ENCODE results near the gene NCAPH2.

The NCAPH2 gene

DNA sequence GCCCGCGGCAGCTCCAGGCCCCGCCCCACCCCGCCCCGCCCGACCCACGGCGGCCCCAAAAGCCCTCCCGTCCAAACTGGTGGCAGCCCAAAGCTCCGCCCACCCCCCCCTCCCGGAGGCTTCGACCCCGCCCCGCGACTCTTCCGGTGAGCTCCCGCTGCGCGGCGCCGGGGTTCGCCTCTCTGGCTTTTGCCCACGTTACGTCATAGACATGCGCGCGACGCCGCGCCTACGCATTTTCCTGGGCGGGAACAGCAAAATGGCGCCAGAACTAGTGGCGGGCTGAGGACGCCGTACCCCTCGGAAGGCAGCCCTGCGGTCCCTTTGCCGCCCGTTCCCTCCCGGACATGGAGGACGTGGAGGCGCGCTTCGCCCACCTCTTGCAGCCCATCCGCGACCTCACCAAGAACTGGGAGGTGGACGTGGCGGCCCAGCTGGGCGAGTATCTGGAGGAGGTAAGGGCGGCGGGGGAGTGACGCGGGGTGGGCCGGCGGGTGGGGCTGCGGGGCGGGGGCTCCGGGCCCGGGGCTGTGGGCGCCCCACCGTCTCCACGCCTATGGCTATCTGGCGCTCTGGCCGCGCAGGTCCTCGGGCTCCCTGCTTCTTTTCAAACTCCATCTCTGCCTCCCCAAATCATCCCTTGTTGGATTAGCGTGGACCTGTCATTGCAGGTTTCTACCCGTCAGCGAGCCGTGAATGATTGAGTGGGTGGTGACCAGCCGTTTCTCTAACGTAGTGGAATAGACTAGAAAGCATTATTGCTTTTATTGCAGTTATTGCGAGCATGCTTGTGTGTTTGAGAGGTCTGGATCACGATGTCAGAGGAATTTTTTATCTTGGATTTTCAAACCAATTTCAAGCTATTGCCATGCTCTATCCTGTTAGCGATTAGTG, at the start of gene NCAPH2:
Gene NCAPH2, plus strand, starts transcription at position 234 of the 894 bp plus-strand sequence. Its CDS starts 114 bp downstream, at position 348.
- DNase-seq: peak in 2 of 3 donors; percentile 99 to 100

DNA sequence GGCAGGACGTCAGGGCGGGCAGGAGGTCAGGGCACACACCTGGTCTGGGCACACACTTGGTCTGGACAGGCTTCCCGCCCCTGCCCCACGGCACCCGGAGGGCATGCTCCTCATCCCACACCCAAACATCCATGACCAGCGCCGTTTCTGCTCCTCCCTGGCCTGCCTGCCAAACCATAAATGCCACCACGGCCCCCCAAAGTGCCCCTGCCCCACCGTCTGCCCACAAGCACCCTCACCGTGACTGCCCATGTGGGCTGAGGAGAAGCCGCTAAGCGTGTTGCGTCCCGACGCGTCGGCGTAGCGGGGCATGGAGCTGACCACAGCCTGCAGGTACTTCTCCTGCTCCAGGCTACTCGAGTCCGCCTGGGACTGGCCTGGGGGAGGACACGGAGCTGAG, 49.0 kb upstream of the NCAPH2 start:
- no peak for DNase-seq

DNA sequence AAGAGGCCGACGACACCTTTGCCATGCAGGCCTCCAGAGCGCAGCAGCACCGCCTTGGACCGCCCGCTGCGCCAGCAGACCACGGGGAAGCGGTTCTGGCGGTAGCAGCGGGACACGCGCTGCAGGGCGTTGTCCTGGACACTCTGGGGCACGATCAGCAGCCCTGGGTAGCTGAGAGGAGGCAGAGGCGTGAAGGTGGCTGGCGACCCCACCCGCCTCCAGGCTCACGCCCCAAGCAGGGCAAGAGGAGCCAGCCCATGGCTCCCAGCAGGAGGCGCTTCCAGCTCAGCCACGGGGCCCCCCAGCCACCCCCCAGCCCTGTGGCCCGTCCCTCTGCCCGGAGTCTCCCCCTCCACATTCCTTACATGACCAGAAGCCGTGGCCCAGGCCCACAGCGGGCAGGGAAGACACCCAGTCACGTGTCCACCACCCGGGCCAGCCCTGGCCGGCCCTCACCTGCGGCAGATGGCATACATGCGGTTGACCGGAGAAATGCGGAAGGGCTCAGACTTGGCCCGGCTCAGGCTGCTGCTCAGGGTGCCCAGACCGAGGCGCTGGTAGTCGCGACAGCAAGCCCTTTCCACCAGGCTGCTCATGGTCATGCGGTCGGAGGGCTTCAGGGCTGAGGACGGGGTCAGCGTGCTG, 48.4 kb upstream of the NCAPH2 start:
- DNase-seq: no peak

DNA sequence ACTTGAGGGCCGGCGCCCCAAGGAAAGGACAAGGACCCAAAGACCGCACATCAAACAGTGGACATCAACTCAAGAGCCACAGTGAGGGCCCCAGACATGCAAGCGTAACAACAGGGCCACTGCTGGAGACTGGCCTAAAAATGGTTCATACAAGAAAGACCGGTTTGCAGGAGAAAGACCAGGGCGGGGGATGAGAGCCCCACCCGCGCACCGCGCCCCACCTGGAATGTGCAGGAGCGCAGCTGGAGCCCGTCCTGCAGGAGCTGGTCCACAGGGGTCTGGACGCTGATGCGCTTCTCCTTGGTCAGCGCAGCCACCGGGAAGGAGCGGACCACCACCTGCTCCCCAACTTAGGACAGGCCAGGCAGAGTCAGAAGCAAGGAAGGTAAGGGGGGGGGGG, 47.1 kb upstream of the NCAPH2 start:
- DNase-seq: no peak

DNA sequence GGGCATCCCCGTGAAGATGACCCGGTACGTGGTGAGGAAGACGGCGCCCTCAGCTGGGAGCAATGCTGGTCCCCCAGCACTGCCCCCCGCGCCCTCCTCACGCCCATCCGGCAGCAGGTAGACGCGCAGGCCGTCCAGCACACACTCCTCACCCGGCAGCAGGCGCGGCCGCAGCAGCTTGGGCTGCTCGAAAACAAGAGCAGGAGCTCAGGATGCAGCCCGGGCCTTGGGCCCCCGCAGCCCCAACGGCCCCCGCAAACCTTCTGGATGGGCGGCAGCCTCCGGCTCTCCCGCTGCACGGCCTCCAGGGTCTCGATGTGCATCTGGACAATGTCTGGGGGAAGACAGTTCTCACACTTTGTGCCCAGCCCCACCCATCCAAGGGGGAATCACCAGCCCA, 46.5 kb upstream of the NCAPH2 start:
- no peak for DNase-seq

DNA sequence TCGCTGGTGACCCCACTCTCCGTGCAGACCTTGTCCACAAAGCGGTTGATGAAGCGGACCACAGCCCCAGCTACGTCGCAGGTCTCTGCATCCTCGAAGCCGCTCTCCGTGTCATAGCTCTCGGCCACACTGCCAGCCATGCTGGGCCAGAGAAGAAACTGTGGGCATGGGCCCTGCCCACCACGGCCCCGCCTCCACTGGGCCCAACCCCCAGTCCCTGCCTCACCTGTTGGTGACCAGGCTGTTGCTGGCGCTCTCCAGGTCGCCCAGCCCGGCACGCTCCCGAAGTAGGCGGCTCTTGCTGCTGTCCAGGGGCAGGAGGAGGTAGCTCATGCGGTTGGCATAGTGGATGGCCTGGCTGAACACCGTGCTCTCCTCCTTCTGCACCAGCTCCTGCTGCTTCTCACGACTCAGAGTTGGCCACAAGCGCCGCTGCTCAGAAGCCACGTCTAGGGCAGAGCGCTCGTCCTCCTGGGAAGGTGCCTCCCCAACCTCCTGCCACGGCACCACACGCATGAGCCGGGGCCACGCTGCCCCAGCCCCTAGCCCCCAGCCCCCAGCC, 46.0 kb upstream of the NCAPH2 start:
- DNase-seq: no peak

DNA sequence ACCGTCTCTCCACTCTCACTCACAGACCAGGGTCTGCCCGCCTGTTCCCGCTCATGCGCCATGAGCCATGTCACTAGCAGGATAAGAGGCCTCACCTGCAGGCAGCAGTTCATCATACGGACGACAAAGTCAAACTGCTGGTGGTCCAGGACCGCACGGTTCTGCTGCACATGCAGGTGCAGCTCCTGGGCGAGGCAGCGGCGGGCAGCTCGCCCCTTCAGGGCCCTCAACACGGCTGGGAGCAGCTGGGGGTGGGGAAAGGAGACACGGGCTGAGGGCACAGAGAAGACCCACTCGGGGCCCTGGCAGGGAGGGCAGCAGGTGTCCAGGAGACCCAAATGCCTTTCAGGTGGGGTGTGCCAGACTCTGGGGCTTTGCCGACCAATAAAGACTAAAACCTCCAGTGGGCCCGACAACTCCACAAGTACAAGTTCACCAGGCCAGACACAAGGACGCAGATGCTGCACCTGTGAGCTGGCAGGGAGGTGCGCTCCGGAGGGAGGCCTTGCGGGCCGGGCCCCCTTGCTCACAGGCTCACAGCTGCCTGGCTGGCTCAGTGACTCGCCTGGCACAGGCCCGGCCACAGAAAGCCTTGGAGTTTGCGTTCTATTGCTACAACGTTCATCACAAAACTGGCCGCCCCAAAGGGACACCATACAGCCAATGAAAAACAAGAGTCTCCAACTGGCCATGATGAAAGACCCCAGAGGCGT, 44.7 kb upstream of the NCAPH2 start:
- no peak for DNase-seq

DNA sequence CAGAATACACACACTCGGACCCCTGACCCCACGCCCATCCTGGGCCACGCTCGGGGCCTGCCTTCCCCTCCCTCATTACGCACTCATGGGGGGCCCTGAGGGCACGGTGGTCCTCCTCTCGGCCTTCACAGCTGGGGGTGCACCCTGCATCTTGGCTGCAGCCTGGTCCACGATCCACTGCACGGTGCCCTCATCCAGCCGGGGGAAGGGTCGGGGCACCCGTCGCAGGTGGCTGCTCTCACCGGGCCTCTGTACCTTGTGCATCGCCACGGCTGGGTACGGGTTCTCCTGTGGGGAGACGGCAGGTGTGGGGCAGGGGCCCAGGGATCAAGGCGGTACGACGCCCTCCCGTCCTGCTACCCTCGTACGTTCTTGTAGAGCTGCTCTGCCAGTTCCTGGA, 43.6 kb upstream of the NCAPH2 start:
- DNase-seq: no peak

DNA sequence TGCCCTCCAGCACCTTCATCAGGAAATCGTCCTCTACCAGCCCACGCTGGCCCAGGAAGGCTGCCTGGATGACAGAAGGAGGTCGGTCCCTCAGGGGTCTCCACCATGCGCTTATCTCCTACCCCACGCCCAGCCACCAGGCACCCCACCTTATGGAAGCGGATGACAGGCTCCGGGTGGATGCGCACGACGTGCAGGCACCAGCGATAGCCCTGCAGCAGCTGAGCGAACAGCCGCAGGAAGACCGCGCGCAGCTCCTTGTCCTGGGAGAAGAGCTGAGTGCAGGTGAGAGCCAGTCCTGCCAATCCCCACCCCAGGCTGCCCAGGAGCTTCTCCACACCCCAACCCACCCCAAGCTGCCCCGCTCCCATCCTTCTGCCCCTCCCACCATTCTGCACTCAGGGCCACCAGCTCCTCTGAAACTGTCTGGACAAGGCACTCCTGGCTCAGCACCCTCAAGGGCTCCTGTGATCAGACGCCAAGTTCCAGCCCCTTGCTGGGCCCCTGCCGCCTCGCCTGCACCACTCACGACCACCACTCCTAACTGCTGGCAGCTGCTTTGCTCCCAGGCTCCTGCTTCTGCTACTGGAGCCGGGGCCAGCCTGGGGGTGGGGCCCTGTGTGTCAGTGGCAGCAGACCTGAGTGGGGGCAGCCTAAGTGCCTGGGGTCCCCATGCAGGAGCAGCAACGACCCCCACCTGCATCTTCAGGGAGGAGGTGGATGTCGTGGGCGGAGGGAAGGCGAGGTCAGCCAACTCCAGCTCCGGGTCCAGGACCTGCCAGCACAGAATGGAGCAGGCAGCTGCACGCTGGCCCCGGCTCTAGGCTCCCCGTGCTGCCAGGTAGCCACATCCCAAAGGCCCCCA, 42.7 kb upstream of the NCAPH2 start:
- DNase-seq: no peak

DNA sequence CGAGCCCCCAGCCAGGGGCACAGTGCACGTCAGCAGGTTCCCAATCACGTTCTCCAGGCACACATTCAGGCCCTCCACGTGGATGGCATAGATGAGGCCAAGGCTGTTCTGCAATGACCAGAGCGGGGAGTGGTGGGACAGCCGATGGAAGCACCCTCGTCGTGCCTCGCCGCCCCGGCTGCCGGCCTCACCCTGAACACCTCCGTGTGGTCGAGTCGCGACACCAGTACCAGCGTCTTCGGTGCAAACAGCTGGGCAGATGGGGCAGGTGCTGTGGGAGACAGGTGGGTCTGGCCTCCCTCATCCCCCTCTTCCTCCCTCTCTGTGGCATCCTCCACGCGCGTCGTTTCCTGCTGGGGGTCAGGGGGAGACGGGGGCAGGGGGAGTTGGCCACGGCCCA, 40.7 kb upstream of the NCAPH2 start:
- DNase-seq: no peak

DNA sequence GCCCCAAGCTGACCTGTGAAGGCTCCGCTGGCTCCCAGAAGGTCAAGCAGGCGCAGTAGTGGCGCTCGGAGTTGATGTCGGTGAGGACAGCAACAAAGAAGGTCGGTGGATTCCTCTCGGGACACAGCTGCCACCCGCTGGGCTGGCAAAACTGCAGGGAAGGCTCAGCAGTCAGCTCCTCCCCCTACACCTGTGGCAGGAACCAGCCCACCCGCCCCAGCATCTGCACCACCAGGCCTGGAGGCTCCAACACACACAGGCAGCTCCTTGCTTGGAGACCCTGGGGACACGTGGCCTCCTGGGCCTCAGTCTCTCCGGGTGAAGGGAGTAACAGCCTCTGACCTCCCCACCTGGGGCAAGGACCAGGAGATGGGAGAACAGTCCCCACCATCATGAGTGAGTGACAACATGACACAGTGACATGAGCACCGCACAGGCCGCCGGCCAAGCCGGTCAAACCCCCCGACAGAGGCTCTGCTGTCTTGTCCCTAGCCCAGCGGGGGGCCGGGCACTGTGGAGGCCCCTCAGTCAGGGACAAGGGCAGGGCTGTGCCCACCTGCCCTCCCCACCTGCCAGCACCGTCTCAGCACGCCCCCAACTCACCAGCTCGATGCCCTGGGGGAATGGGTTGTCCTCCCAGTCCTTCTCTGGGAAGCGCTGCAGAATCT, 40.1 kb upstream of the NCAPH2 start:
- no peak for DNase-seq

DNA sequence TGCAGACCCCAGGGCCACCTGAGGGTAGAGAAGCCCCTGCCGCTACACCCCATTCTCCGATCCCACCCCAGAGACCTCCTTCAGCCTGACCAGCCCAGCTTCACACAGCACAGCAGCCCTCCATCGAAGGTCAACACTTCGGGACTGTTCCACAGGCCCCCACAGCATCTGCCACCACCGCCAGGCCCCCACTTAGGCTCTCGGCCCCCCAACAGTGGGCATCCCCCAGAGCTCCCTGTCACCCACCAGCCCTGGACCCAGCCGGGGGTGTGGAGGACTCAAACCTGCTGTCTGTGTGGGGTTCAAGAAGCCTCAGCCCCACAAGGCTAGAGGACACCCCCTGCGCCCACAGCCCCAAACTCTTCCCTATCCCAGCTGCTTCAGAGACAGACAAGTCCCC, 39.4 kb upstream of the NCAPH2 start:
- DNase-seq: no peak

DNA sequence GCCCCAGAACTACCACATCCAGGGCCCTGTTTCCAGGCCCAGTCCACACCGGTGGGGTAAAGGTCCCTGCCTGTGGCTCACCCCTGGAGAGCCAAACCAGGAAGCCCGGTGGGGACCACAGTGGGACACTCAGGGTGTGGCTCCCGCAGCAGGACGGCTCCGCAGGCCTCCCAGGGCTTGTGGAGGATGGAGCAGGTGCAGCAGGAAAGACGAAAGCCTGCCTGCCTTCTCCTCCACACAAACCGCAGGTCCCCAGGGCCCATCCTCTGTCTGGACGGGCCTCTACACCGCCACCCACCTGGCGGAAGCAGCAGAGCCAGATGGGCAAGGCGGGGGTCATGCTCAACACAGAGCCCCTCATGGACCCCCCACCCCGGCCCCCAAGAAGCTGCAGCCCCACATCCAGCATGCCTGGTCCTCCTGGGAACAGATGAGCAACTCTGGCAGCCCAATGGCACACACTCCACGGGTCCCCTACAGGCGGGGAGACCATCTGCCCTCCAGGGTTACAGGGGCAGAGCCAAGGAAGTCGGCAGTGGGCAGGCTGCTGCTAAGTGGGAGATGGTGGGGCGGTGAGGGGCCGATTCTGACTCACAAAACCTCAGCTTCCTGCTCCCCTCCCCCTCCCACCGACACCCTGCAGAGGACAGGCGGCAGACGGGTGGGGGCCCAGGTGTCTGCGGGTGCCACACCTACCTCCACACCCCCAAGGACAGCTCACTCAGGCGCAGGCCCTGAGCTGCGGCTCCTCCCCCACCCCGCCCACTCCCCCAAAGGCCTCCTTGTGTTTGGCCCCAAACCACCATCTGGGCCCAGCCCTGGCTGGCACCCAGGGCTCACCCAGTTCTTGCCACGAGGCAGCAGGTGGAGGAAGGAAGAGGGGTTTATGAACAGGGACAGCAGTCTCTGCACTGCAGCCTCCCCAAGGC, 38.4 kb upstream of the NCAPH2 start:
- peak in 2 of 3 donors; percentile 26 to 38 for DNase-seq

DNA sequence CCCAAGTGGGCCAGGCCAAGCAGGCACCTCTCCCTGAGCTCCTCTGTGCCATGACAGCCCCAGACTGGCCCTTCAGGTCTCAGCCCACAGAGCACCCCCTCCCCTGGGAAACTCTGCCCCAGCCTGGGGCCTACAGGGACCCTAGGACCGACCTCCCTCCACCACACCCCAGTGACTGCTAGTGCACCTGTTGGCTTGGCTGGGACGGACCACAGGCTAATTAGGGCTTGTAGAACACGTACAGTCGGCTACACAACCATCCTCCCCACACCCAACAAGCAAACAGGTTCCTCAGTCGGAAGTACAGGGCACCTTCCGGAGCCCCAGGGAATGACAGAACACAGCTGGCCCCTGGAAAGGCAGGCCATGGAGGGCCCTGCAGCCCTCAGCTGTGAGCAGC, 37.5 kb upstream of the NCAPH2 start:
- DNase-seq: no peak

DNA sequence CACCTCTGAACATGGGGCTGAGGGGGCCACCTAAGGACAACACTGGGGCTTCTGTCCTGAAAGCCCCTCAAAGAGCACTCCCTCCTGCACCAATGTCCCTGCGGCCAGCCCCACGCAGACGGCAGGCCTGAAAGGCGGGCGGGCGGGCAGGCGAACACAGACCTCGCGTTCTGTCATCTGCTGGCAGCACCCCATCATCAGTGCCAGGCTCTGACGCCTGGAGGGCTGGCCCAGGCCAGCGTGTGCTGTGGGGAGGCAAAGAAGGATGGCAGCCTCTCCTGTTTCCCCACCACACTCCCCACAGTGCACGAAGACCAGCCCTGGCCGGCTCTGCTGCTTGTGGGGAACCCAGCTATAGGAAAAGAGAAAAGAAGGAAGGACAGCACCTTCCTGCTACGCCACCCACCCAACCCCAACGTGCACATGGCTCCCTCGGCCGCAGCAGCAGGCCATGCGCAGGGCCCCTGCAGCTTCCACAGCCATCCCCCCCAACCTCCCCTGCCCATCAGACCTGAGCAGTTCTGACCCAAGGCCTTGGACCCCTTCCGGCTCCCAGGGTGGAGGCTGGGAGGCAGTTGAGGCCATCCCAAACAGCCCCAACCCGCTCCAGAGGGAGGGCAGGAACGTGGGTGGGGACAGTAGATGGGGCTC, 36.7 kb upstream of the NCAPH2 start:
- DNase-seq: no peak

DNA sequence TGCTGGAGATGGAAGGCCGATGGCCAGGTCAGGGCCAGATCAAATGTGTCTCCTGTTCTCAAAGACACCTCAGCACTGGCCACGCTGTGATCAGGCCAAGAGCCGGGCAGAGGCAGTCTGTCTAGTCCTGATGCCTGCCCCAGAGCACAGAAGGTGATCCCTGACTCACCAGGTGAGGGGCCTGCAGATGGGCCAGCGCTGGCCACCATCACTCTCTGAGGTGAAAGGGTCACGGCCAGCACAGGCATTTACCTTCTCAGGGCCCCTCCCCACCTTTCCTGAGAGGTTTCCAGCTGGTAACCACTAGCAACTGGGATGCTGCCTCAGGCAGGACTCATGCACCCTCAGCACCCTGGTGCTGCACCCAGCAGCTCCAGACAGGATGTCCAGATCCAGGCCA, 36.1 kb upstream of the NCAPH2 start:
- no peak for DNase-seq

DNA sequence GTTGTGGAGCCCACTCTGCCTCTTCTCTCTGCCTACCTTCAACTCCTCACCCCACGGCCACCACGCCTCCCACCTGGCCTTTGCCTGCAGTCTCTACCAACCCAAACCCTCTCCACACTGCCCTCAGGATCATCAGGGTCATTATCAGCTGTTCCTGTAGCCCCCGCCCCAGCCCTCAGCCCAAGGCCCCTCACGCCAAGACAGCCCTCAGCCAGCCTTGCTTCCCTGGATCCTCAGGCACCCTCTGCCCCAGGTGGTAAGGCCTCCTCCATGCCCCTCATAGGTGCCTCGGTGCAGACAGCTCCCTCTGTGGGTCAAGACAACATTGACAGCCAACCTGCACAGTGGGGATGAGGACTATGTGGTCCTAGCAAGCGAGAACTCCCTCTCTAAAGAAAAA, 34.9 kb upstream of the NCAPH2 start:
- no peak for DNase-seq

DNA sequence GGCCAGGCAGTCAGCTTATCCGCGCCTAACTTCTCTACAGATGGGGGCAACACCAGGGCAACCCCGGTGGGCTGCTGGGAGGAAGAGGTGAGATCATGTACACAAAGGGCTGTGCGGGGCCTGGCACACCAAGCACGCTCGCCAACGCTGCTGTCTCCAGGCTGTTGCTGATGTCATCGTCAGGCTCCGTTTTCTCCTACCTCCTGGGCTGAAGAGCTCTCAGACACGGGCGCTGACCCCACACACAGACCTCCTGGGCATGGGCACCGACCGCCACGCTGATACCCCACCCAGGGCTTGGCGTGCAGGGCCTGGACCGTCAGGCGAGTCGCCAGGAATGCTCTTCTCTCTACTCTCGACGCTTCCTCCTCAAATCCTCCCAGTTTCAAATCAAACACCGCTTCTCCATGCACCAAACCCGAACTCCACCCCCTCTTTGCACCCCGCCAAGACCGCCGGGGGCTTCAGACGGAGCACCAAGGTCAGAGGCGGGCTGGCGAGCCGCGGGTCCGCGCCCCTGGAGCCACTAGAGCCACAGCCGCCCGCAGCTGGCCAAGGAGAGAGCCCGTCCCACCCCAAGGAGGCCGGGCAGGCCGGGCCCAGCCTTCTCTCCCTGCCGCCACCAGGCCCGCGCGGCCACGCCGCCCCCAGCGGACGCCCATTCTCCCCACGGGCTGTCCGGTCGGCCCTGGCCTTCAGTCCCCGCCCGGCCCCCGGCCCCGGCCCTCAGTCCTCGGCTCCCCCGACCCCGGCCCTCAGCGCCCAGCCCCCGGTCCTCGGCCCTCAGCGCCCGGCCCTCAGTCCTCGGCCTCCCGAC, 34.0 kb upstream of the NCAPH2 start:
- DNase-seq: peak; percentile 53 to 77 (median 62)
